Parathyroid adenoma (tissue), 2 donors: ENCODE data around the gene GAS7.

Experiments used
- H2AFZ ChIP-seq: fragments of 300-600 bp; sonication (generic); one replicate; pipeline ENCODE4 v1.7.0; 2017; ENCODE audit warnings: antibody characterized with exemption, mild to moderate bottlenecking
- H3K27ac ChIP-seq: fragments of 300-600 bp; sonication (generic); one replicate; pipeline ENCODE4 v1.7.0; 2017
- H3K27me3 ChIP-seq: fragments of 300-600 bp; sonication (generic); one replicate; pipeline ENCODE4 v1.7.0; 2017; ENCODE audit warnings: low read length; ENCODE audit not compliant: control insufficient read depth, insufficient read depth
- H3K36me3 ChIP-seq: fragments of 300-600 bp; sonication (generic); one replicate; pipeline ENCODE4 v1.7.0; 2017; ENCODE audit warnings: low read length; ENCODE audit not compliant: control insufficient read depth, insufficient read depth
- H3K4me1 ChIP-seq: fragments of 300-600 bp; sonication (generic); one replicate; pipeline ENCODE4 v1.7.0; 2017; ENCODE audit warnings: control low read depth
- H3K4me2 ChIP-seq: fragments of 300-600 bp; sonication (generic); one replicate; pipeline ENCODE4 v1.7.0; 2017; ENCODE audit warnings: low read length
- H3K4me3 ChIP-seq: fragments of 300-600 bp; sonication (generic); one replicate; pipeline ENCODE4 v1.7.0; 2017; ENCODE audit warnings: low read depth, low read length
- H3K79me2 ChIP-seq: fragments of 300-600 bp; sonication (generic); one replicate; pipeline ENCODE4 v1.7.0; 2017; ENCODE audit warnings: control low read depth
- H3K9ac ChIP-seq: fragments of 300-600 bp; sonication (generic); one replicate; pipeline ENCODE4 v1.7.0; 2017; ENCODE audit warnings: mild to moderate bottlenecking
- H3K9me3 ChIP-seq: fragments of 300-600 bp; sonication (generic); one replicate; pipeline ENCODE4 v1.7.0; 2017; ENCODE audit warnings: low read length; ENCODE audit not compliant: control insufficient read depth
- TF ChIP-seq, protein P1 (sequence below): fragments of 300-600 bp; sonication (generic); IDR thresholded peaks from one replicate; pipeline ENCODE4 v1.7.0; 2017; ENCODE audit warnings: antibody characterized with exemption, mild to moderate bottlenecking
- donor health status: primary hyperparathyroidism.

GAS7 gene

DNA sequence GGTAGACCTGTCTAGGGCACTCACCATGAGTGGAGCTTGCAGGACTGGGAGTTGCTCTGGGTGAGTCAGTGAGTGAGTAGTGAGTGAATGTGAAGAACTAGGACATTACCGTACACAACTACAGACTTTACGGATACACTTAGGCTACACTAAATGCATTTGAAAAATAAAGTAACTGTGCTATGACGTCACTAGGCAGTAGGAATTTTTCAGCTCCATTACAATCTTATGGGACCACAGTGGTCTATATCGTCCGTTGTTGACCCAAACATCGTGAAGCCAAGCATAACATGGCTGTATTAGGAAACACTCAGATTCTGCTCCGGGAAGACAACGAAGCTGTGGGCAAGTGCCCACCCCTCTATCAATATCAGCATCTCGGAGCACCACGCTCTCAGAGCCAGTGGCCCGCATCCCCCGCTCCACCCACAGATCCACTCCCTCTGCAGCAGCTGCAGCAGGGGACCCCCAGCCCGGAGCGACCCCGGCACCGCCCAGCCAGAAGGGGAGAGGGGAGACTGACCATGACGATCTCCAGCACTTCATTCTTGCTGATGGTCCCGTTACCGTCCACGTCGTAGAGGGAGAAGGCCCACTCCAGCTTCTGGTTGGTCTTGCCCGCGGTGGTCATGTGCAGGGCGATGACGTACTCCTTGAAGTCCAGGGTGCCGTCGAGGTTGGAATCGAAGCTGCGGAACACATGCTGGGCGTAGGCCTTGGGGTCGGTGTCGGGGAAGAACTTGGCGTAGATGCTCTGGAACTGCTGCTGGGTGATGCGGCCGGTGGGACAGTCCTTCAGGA lies 293.9 kb downstream of the GAS7 start:
- no peak overlapping the region for H3K4me3 ChIP-seq
- TF ChIP-seq, protein P1, sequence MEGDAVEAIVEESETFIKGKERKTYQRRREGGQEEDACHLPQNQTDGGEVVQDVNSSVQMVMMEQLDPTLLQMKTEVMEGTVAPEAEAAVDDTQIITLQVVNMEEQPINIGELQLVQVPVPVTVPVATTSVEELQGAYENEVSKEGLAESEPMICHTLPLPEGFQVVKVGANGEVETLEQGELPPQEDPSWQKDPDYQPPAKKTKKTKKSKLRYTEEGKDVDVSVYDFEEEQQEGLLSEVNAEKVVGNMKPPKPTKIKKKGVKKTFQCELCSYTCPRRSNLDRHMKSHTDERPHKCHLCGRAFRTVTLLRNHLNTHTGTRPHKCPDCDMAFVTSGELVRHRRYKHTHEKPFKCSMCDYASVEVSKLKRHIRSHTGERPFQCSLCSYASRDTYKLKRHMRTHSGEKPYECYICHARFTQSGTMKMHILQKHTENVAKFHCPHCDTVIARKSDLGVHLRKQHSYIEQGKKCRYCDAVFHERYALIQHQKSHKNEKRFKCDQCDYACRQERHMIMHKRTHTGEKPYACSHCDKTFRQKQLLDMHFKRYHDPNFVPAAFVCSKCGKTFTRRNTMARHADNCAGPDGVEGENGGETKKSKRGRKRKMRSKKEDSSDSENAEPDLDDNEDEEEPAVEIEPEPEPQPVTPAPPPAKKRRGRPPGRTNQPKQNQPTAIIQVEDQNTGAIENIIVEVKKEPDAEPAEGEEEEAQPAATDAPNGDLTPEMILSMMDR: no peak
- peaks cover 2% of the 10 kb centered on the region for H3K27me3 ChIP-seq
- H3K79me2 ChIP-seq: no peaks in the 10 kb centered on the region
- no peak overlapping the region for H3K9ac ChIP-seq
- no peak overlapping the region for H3K4me2 ChIP-seq
- no peaks in the 10 kb centered on the region for H3K36me3 ChIP-seq
- H3K27ac ChIP-seq: no peak overlapping the region
- H2AFZ ChIP-seq: no peak overlapping the region
- H3K4me1 ChIP-seq: no peaks in the 10 kb centered on the region
- no peaks in the 10 kb centered on the region for H3K9me3 ChIP-seq

DNA sequence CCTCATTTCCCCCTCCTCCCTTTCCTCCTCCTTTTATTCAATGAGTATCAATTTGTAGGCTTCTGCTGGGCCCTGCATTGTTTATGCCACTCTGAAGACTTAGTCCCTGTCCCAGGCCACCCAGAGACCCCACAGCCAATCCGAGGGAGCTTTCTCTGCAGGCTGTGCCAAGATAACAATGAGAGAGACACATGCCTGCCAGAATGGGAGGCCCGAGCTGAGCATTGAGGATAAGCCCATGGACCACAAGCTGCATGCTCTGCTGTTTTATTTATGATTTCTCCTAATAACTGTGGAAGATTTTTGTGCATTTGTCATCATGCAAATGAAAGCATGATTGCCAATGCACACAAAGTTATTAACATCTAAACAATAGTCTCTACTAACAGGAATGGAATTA lies 296.3 kb downstream of the GAS7 start:
- no peaks in the 10 kb centered on the region for H3K36me3 ChIP-seq
- no peak overlapping the region for H3K27ac ChIP-seq
- H3K9me3 ChIP-seq: no peaks in the 10 kb centered on the region
- TF ChIP-seq, protein P1: no peak
- no peak overlapping the region for H3K4me2 ChIP-seq
- H3K27me3 ChIP-seq: peaks cover 2% of the 10 kb centered on the region
- H2AFZ ChIP-seq: no peak overlapping the region
- H3K79me2 ChIP-seq: no peaks in the 10 kb centered on the region
- no peak overlapping the region for H3K9ac ChIP-seq
- no peaks in the 10 kb centered on the region for H3K4me1 ChIP-seq
- H3K4me3 ChIP-seq: no peak overlapping the region

DNA sequence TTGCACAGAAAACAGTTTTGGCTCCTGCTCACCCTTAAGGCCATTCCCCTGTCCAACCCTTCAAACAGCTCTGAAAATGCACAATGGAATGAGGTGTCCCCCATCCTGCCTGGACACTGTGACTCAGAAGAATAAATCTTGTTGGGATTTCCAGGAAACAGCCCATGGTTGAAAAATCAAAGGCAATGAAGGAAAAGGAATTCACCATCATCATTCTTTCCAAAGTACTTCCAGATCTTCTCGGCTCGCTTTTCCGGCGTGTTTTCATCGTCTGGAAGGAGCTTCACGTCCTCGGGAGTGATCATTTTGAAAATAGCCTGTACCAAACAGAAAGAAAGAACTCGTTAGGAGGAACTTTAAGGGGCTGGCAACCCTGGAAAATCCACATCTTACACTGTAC lies 297.6 kb downstream of the GAS7 start:
- Histone ChIP-seq H3K9me3 (no peaks in the 10 kb centered on the region), H3K79me2 (no peaks in the 10 kb centered on the region)
- TF ChIP-seq, protein P1: no peak

DNA sequence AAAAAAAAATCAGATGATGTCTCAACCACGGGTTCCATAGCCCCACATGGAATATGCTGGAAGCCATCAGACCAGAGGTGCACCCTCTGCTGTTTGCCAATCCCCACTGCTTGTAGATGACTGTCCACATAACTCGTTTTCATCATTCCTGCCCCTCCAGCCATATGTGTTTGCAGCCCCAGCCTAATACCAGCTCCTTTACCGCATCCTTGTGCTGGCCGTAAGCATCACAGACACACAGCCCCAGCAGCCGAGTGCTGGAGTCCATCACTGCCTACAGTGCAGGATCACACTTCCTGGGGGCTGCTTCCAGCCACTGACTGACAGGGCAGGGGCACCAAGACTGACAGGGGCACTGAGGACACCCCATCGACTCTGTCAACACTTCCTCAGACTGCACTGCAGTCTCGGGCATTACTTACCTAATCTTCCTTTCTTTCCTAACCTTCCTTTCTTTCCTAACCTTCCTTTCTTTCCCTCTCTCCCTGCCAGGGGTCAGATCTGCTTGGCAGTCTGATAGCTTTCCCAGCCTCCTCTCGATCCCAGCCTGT lies 298.3 kb downstream of the GAS7 start:
- no peaks in the 10 kb centered on the region for H3K9me3 ChIP-seq
- H3K4me2 ChIP-seq: no peak overlapping the region
- no peaks in the 10 kb centered on the region for H3K79me2 ChIP-seq
- H3K9ac ChIP-seq: no peak overlapping the region
- H3K36me3 ChIP-seq: no peaks in the 10 kb centered on the region
- no peak overlapping the region for H2AFZ ChIP-seq
- TF ChIP-seq, protein P1: no peak
- no peak overlapping the region for H3K4me3 ChIP-seq
- no peaks in the 10 kb centered on the region for H3K4me1 ChIP-seq
- H3K27ac ChIP-seq: no peak overlapping the region
- no peaks in the 10 kb centered on the region for H3K27me3 ChIP-seq

More for the DNA sequence above, 297.6 kb downstream of the GAS7 start:
- Histone ChIP-seq H3K27me3 (no peaks in the 10 kb centered on the region), H2AFZ (no peak overlapping the region), H3K4me3 (no peak overlapping the region), H3K9ac (no peak overlapping the region), H3K27ac (no peak overlapping the region), H3K36me3 (no peaks in the 10 kb centered on the region), H3K4me2 (no peak overlapping the region), H3K4me1 (no peaks in the 10 kb centered on the region)
